ENCODE measurements around the gene POLN. TPM values are rescaled to one million over a fixed set of nuclear protein-coding genes. Genes with fewer than 3 reads are reported as not detected.
A peak's percentile ranks its signal among the peaks of the same experiment; 100 is the strongest.

Gene POLN
- total RNA-seq, 2 donors from 2014 or later = 2.8 to 2.9 TPM

- no peak for TF ChIP-seq CTCF (conservative IDR thresholded peaks at IDR 0.05)
- Mint-ChIP-seq H3K27me3 (ENCODE audit: insufficient read depth) (peaks cover 84% of the 10 kb centered on the region), H3K27ac (no peak overlapping the region), H3K36me3 (ENCODE audit: low read depth) (no peaks in the 10 kb centered on the region), H3K4me3 (no peak overlapping the region), H3K9me3 (no peaks in the 10 kb centered on the region), H3K4me1 (no peaks in the 10 kb centered on the region)
- Histone ChIP-seq H3K27ac (ENCODE audit: low read depth, low read length) (no peak overlapping the region), H3K9me3 (ENCODE audit: control insufficient read depth, low read length) (no peaks in the 10 kb centered on the region), H3K4me3 (ENCODE audit: low read length) (no peak overlapping the region), H3K9ac (ENCODE audit: extremely low read depth, low read length, poor library complexity, severe bottlenecking) (no peak overlapping the region), H3K4me1 (ENCODE audit: control insufficient read depth, insufficient read depth, low read length) (no peaks in the 10 kb centered on the region), H3K27me3 (ENCODE audit: control insufficient read depth, insufficient read depth, low read length, poor library complexity, severe bottlenecking) (peaks cover 11% of the 10 kb centered on the region), H3K36me3 (ENCODE audit: control insufficient read depth, insufficient read depth, low read length) (no peaks in the 10 kb centered on the region)
- 55 to 62% methylated on average over 6 to 7 of the region's 7 CpGs for WGBS, 2 experiments (ENCODE audit: insufficient coverage in 1 of 2, insufficient read length in 1 of 2)
- peak; percentile 53 for DNase-seq
Measured at GRCh38 chr4:2141762-2142451, 100.0 kb downstream of the POLN start.

- Mint-ChIP-seq H3K4me1 (no peaks in the 10 kb centered on the region), H3K4me3 (no peak overlapping the region), H3K9me3 (no peaks in the 10 kb centered on the region), H3K27me3 (ENCODE audit: insufficient read depth) (peaks cover 84% of the 10 kb centered on the region), H3K36me3 (ENCODE audit: low read depth) (no peaks in the 10 kb centered on the region), H3K27ac (no peak overlapping the region)
- Histone ChIP-seq H3K27me3 (ENCODE audit: control insufficient read depth, insufficient read depth, low read length, poor library complexity, severe bottlenecking) (peaks cover 17% of the 10 kb centered on the region), H3K27ac (ENCODE audit: low read depth, low read length) (no peak overlapping the region), H3K4me1 (ENCODE audit: control insufficient read depth, insufficient read depth, low read length) (no peaks in the 10 kb centered on the region), H3K9ac (ENCODE audit: extremely low read depth, low read length, poor library complexity, severe bottlenecking) (no peak overlapping the region), H3K9me3 (ENCODE audit: control insufficient read depth, low read length) (no peaks in the 10 kb centered on the region), H3K4me3 (ENCODE audit: low read length) (no peak overlapping the region), H3K36me3 (ENCODE audit: control insufficient read depth, insufficient read depth, low read length) (no peaks in the 10 kb centered on the region)
- no peak for DNase-seq
- 77 to 81% methylated on average over 7 to 8 of the region's 8 CpGs for WGBS, 2 experiments (ENCODE audit: insufficient coverage in 1 of 2, insufficient read length in 1 of 2)
- no peak for TF ChIP-seq CTCF (conservative IDR thresholded peaks at IDR 0.05)
Measured at GRCh38 chr4:2141022-2141761, 100.7 kb downstream of the POLN start.

GRCh38 chr4:2138846-2139500, 102.9 kb downstream of the POLN start:
- Histone ChIP-seq H3K36me3 (ENCODE audit: control insufficient read depth, insufficient read depth, low read length) (no peaks in the 10 kb centered on the region), H3K27me3 (ENCODE audit: control insufficient read depth, insufficient read depth, low read length, poor library complexity, severe bottlenecking) (peaks cover 11% of the 10 kb centered on the region), H3K4me1 (ENCODE audit: control insufficient read depth, insufficient read depth, low read length) (no peaks in the 10 kb centered on the region), H3K9me3 (ENCODE audit: control insufficient read depth, low read length) (no peaks in the 10 kb centered on the region), H3K9ac (ENCODE audit: extremely low read depth, low read length, poor library complexity, severe bottlenecking) (no peak overlapping the region), H3K4me3 (ENCODE audit: low read length) (no peak overlapping the region), H3K27ac (ENCODE audit: low read depth, low read length) (no peak overlapping the region)
- Mint-ChIP-seq H3K27ac (no peak overlapping the region), H3K9me3 (no peaks in the 10 kb centered on the region), H3K27me3 (ENCODE audit: insufficient read depth) (peaks cover 82% of the 10 kb centered on the region), H3K4me3 (no peak overlapping the region), H3K4me1 (no peaks in the 10 kb centered on the region), H3K36me3 (ENCODE audit: low read depth) (no peaks in the 10 kb centered on the region)
- no peak for TF ChIP-seq CTCF (conservative IDR thresholded peaks at IDR 0.05)
- WGBS, 2 experiments (ENCODE audit: insufficient coverage in 1 of 2, insufficient read length in 1 of 2) = 56 to 71% methylated on average over 9 to 11 of the region's 11 CpGs
- DNase-seq = no peak

All from endodermal cell (in vitro differentiated cells).